GM18508 (cell line): ENCODE data around the gene SORCS2.

Source experiments
- ATAC-seq: cut with Tn5 transposase; IDR thresholded peaks from one replicate; pipeline ENCODE4 v1.9.1; 2021; ENCODE audit warnings: moderate number of reproducible peaks; ENCODE audit not compliant: insufficient read depth, unreplicated experiment

Gene SORCS2

GRCh38 chr4:7239101-7239820 lies 46.9 kb downstream of the SORCS2 start:
- no peak for ATAC-seq

- no peak for ATAC-seq
Observed at GRCh38 chr4:7239844-7240243, 47.5 kb downstream of the SORCS2 start.

GRCh38 chr4:7240306-7240705 lies 48.0 kb downstream of the SORCS2 start:
- no peak for ATAC-seq

GRCh38 chr4:7241597-7242125 lies 49.3 kb downstream of the SORCS2 start:
- ATAC-seq, result no peak

GRCh38 chr4:7242766-7243165 lies 50.4 kb downstream of the SORCS2 start:
- ATAC-seq, result no peak

- ATAC-seq, result no peak
Observed at GRCh38 chr4:7243609-7244330, 51.4 kb downstream of the SORCS2 start.

- no peak for ATAC-seq
Observed at GRCh38 chr4:7244331-7244665, 52.0 kb downstream of the SORCS2 start.

- ATAC-seq, result no peak
Observed at GRCh38 chr4:7244751-7245320, 52.5 kb downstream of the SORCS2 start.

GRCh38 chr4:7247521-7247920 lies 55.2 kb downstream of the SORCS2 start:
- ATAC-seq, result no peak

GRCh38 chr4:7247946-7248345 lies 55.6 kb downstream of the SORCS2 start:
- no peak for ATAC-seq

- ATAC-seq, result no peak
Observed at GRCh38 chr4:7248857-7249256, 56.5 kb downstream of the SORCS2 start.

GRCh38 chr4:7251321-7251720 lies 59.0 kb downstream of the SORCS2 start:
- no peak for ATAC-seq

- ATAC-seq, result no peak
Observed at GRCh38 chr4:7252051-7252450, 59.7 kb downstream of the SORCS2 start.

GRCh38 chr4:7252510-7253340 lies 60.4 kb downstream of the SORCS2 start:
- no peak for ATAC-seq

GRCh38 chr4:7253341-7253700 lies 61.0 kb downstream of the SORCS2 start:
- no peak for ATAC-seq

- no peak for ATAC-seq
Observed at GRCh38 chr4:7253837-7254236, 61.5 kb downstream of the SORCS2 start.

GRCh38 chr4:7254736-7255487 lies 62.6 kb downstream of the SORCS2 start:
- peak; percentile 95 for ATAC-seq

GRCh38 chr4:7255488-7255881 lies 63.1 kb downstream of the SORCS2 start:
- no peak for ATAC-seq

- no peak for ATAC-seq
Observed at GRCh38 chr4:7255996-7256395, 63.7 kb downstream of the SORCS2 start.
